ENCODE results near the gene TMPRSS3.
"Not testable (repeated sequence)": the region's sequence is repeated elsewhere in the genome, so short reads cannot be mapped to it uniquely, and the experiment has no call there.

The TMPRSS3 gene

DNA sequence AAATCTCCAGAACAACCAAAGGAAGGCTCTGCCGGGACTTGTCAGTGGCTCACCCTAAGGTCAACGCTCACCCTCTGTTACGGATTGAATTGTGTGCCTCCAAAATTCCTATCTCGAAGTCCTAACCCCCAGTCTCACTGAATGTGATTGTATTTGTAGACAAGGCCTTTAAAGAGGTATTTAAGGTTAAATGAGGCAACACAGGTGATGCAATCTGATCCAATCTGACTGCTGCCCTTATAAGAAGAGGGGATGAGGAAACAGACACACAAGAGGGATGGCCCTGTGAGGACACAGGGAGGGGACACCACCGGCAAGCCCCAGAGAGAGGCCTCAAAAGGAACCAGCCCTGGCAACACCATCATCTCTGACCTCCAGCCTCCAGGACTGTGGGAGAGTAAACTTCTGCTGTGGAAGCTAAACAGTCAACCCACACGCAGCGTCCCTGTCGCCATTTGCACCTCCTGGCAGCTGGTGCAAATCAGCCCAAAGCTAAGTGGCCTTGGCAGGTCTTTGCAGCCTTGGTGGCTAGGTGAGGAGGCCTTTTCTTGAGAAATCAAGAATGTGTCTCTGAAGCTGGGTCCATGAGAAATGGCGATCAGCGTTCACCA is 32.1 kb upstream of the TMPRSS3 start:
- DNase-seq: no peak

DNA sequence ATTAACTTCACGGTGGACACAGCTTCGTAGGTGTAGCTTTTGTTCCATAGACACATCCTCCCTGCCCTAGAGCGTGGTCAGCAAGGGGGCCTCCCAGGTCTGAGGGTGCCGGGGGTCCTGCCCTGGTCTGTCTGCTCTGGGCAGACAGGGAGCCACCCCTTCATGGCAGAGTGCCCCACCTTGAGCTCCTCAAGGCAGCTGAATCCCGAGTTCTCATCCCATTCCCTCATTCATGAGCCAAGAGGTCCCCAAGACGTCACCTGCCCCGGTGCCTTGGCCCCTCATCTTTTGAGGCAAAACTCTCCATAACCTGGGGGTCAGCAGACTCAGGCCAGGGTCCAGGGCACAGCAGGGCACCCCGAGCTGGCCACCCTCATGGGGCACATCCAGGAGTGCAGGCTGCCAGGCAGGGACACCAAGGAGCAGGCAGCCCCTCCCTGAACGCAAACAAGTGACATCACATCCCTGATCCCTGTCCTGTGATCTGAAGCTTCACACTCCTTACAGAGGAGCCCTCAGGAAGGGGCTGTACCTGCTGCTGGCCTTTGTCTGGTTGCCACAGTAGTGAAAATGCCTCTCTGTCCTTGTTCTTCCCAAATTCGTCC is 31.1 kb upstream of the TMPRSS3 start:
- DNase-seq: no peak

DNA sequence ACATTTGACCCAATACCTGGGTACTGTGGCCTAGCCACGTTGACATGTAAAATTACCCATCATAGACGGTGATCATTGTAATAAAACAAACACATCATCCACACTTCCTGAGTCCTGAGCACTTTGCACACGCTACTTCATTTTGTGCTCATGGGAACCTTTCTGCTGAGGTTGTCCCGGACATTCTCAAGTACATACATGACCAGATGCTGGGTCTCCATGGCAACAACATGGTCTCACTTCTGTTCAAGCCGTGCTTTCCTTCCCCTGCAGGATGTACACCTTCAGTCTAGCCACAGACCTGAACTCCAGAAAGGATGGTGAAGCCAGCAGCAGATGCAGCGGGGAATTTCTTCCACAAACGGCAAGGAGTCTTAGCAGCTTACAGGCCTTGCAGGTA is 30.6 kb upstream of the TMPRSS3 start:
- DNase-seq: no peak

DNA sequence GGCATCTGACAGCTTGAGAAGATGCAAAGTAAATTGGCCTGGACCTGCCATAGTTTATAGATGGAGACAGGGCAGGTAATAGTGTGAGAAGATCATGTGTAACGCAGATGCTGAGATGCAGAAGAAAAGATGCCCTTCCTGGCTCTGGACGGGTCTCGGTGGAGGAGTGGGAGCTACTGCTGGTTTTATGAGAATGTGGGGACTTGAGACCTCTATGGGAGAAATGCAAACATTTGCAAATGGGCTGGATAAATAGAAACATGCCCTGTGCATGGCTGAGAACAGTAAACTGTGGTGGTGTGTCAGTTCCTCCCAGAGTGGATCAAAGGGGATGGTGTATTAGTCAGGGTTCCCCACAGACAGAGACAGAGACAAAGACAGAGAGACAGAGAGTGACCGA is 29.7 kb upstream of the TMPRSS3 start:
- no peak for DNase-seq

DNA sequence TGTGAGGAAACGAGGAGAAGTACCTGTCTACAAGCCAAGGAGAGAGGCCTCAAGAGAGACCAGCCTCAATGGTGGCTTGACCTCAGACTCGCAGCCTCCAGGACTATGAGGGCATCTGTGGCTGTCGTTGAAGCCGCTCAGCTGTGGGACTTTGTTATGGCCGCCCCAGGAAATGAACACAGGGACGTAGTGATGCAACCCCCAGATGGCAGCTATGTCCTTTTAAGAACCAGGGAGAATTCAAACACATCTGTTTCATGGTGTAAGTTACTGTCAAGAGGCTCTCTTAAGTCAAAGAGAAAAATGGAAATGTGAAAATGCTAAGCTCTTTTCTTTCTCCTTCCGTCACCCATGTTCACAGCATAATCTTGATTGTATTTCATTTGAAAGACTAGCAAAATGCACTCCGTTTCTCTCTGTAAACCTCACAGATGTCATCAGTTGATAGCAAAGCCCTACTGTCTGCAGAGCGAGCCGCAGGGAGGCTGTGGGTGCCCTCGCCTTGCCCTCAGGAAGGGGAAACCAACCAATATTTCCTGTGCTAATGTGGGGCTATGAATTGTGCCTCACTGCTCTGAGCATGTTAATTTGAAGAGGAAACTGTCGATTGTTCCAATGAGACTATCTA is 29.2 kb upstream of the TMPRSS3 start:
- no peak for DNase-seq

DNA sequence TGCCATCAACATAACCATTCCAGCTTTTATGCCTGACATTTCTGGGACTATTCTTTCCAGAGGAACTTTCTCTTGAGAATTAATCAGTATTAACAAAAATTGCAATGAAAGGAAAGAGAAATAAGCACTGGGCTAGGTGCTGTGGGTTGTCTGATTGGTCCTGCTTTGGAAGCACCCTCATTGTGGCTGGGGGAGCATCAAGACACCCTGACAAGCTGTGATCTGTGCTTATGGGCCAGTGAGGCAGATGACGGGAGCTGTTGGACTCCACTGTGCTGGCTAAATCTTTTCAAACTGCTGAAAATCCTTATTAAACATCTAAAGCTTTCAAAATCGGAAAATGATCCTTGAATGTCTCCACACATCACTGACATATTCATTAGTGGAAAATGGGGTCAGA is 27.8 kb upstream of the TMPRSS3 start:
- no peak for DNase-seq

DNA sequence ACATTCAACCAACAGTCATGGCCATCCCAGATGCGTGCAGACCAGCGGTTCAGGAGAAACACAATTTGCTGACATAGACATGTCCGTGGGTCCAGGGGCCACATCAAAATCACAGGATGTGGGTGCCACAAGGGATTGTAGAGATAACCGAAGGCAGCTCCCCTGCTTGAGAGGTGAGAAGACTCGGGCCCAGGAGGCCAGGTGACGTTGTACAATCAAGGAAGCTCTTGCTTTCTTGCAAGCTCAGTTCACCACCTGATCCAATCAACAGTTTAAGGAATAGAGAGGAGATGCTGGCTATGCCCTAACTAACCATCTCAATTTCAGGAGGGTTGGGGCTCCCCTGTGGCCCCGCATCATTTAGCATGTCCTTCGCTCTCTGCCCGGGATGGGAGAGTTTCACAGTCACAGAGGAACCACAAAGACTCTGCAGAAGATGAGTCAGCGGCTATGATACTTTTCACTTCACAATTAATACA is 27.4 kb upstream of the TMPRSS3 start:
- DNase-seq: no peak

DNA sequence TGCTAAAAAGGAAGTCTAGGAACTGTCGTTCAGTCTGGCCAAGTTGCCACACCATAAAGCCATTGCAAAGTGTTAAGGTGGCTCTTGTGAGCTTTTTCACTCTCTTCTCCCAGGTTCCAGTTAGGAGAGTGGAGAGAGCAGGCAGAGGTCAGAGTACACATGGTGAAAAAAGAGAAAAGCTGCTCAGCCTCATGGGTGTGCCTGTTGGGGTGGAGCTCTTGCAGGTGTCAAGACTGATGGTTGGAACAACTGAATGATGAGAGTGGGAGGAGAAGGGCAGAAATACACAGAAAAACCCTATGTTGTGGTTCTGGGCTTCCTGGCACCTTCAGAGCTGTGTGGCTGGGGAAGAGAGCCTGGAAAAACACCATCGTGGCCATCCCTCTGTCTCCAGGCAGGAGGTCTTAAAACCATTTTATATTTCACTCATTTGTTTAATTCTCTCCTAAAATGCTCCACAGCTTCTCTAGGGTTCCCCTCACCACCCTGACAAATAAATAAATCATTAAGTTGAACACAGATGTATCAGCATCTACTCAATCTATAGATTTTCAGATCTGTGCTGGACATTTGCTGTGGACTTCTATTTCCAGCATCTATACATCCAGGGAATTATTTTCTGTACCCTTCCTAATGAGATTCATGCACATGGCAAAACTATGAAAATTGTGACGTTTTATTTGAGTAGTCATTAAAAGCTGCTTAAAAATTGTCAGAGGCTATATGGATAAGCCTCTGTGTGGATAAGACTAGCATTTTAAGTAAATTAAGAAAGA is 25.4 kb upstream of the TMPRSS3 start:
- no peak for DNase-seq

DNA sequence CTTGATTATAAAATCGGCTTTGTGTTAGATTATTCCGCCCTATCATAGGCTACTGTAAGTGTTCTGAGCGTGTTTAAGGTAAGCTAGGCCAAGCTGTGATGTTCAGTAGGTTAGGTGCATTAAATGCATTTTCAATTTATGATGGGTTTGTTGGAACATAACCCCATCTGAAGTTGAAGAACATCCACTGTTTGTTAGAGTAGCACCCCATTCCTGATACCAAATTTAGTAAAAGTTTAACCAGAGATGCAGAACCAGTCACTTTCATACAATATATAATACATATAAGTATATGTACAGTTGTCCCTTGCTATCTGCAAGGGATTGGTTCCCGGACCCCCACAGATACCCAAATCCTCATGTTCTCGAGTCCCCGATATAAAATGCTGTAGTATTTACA is 24.0 kb upstream of the TMPRSS3 start:
- no peak for DNase-seq

DNA sequence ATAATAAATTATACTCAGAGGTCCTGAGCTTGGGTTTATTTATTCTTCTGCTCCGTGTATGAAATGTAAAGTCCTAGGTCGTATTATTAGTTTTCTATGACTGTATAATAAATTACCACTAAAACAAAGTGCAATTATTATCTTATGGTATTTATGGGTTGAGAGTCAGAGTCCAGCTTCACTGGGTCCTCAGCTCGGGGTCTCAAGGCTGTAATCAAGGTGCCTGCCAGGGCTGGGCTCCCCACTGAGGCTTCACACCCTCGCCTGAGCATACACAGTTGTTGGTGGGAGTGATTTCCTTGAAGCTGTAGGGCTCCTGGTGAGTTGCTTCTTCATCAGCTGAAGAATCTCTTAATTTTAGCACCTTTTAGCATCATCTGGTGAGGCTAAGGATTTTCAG is 23.0 kb upstream of the TMPRSS3 start:
- no peak for DNase-seq

DNA sequence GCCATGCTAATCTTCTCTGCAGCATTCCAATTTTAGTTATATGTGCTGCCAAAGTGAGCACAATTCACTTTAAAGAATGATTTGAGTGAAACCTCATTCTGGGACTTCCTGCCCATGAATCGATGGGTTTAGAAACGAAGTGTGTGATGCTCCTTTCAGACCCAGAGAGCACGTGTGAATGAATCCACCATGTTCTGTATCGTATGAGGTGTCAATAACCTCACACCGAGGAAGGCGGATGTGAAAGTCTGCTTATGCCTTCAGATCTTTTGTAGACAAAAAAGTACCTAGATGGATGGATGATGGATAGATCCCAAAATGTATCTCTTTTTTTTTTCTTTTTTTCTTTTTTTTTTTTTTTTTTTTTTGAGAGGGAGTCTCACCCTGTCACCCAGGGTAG is 21.7 kb upstream of the TMPRSS3 start:
- DNase-seq: no peak

DNA sequence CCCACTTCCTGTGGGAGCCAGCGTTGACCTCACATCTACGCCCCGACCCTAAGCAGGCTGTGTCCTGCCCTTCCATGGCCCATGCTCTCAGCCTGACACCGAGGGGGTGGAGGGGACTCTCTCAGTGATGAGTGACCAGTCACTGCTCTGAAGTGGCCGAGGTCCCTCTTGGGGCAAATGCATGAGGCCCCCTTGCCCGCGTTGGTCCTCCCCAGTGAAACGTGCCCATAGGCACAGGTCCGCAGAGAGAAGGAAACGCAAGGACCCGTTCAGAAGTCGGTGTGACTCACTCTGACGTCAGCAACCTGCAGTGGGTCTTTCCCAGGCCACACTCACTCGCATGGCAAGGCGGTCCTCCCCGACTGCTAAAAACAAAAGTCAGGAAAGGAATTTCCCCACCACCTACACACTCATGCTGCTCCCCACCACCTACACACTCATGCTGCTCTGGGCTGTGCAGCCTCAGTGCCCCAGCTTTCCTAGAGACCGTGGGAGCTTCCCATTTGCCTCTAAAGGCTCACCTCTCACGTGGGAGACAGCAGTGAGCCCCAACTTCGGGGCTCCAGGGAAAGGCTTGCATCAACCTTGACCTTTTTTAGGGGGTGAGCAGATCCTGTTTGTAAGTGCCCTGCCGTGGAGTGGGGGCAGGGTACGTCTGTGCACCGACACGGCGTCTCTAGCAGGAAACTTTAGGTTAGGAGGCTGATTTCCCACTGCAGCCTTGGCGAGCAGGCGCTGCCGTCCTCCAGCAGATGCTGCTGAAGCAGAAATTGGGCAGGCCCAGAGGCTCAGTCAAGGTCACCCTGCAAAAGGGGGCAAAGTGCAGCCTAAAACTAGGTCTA is 19.3 kb upstream of the TMPRSS3 start:
- DNase-seq: no peak

DNA sequence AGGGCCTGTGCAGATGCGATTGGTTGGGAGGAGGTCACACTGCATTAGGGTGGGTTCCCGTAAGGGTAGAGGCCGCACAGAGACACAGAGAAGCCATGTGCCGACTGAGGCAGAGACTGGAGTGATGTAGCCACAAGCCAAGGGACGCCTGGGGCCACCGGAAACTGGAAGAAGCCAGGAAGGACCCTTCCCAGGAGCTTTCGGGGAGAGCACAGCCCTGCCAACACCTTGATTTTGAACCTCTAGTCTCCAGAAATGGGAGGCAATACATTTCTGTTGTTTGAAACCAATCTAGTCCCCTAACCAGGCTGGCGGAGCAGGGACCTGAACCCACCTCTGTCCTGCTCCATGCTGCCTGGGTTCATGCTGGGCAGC is 18.7 kb upstream of the TMPRSS3 start:
- DNase-seq: no peak

DNA sequence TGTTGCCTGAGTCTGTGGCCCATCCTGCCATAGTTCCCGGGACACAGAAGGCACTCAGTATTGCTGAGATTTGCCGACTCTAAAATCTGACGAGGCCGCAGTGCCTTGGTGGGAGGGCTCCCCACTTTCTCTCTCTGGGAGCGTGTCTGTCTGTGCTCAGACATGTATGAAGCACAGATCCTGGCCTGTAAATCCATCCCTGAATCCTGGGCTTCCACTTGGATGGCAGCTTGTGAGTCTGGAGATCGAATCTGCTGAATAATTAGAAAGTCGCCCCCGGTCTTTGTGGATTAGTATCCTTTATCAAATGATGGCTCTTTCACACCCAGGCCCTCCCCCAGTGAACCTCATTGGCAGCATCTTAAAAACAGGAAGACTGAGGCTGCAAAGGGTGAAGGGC is 18.2 kb upstream of the TMPRSS3 start:
- DNase-seq: no peak

DNA sequence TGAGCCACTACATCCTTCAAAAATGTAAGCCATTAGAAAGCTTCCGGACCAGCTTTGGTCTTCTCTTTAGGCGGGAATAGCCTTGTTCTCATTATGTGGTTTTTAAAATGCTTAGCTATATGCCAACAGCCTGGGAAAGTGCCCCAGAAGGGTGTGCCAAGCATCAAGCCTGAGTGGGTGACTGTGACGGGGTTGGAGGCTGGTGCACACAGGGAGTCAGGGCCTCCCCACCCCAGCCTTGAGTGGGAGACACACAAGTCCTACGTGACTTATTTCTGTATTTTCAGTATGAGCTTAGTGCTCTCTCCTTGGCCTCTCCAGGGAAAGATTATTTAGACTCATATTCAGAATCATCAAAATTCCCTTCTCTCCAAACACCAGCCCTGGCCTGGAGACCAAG is 17.6 kb upstream of the TMPRSS3 start:
- no peak for DNase-seq

DNA sequence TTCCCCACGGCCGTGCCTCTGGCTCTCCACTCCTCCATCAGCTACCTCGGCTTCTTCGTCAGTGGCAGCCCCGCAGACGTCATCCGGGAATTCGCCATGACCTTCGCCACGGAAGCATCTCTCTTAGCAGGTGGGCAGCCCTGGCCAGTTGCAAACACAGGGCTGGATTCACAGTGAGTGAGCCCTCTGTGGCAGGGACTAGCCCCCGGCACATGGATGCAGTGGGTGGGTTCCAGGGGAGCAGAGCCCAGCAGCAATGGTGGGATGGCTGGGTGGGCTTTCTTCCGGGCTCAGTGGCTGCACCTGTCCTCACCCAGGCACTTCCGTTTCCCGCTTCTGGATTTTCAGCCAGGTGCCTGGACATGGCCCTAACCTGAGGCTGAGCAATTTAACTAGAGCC is 17.2 kb upstream of the TMPRSS3 start:
- DNase-seq: no peak

DNA sequence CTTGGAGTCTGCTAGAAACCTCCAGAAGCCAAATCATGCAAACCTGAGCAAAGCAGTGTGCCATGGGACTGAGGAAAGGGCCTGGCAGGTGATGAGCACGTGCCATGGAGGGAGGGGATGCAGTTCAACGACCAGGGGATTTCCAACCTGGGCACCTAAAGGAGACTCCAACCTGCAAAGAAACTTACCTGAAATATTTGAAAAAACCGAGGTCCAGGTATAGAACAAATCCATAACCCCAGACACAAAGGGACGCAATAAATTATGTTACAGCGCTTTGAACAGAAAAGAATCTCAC is 16.7 kb upstream of the TMPRSS3 start:
- no peak for DNase-seq

DNA sequence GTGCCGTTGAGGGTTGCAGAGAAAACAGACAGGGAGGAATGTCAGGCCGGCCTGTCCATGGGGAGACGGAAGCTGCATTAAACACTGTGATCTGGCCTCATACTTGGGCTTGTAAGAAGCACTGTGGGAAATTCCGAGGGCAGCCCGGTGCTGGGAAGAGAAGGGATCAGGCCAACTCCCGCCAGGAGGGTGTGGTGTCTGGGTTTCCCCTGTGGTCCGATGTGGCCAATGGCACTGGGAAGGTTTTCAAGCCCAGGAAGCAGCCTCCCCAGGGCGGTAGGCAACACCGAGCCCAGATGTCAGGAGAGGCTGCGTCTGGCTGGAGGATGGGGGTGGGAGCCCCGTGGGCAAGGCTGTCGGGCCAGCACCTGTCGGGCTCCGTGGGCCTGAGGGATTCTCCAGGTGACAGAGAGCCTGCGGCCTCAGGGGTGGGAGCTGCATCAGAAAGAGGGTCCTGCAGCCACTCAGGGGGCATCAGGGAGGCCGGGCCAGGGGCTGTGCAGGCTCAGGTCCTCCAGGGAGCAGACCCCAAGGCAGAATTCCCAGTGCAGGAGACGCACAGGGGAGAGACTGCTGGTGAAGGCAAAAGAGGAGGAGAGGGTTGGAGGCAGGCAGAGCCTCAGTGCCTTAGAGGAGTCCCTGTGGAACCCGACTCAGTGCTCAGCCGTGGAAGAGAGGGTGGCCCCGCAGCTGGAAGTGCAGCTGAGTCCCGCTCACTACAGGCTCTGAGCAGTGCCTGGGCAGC is 16.2 kb upstream of the TMPRSS3 start:
- no peak for DNase-seq

DNA sequence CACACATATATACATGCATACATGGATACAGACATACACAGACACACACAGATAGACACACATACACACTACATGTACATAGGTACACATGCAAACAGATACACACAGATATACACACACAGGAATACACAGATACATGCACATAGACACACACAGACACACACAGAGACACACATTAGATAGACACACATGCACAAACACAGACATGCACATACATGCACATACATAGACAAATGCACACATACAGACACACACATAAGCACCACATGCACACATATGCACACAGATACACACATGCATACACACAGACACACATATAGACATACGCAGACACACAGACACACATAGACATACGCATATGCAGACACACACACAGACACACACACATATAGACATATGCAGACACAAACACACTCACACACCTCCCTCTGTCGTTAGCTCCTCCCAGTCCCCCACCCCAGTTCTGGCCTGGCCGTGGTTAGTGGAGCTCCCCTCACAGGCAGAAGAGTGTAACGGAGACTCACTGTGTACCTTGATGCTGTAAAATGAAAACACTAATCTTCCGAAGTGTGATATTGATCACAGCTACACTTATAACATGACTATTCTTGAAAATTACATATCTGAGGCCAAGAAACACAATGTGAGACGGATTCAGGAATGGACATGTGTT is 15.5 kb upstream of the TMPRSS3 start:
- no peak for DNase-seq

DNA sequence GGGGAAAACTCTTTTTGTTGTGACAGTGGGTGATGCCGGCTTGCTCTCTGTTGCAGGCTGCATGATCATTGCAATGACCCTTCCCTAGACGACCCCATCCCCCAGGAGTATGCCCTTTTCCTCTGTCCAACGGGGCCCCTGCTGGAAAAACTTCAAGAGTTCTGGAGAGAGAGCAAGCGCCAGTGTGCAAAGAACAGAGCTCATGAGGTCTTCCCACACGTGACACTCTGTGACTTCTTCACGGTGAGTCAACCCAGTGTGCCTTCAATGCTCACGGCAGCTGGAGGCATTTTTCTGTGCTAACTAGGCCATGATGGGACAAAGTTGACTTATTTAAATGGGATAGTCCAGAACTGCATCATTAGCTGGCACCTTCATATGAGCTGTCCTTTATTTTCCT is 13.5 kb upstream of the TMPRSS3 start:
- no peak for DNase-seq

DNA sequence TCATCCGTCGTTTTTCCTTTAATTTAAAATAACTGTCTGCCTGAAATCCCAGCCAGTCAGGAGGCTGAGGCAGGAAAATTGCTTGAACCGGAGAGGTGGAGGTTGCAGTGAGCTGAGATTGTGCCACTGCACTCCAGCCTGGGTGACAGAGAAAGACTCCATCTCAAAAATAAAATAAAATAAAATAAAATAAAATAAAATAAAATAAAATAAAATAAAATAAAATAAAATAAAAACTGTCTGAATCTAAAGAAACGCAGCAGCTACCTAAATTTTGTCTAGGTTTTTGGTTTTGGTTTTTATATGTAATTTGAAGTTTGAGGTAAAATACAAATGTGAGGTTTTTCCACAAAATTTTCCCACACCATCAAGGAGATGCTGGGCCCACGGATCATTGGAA is 12.9 kb upstream of the TMPRSS3 start:
- DNase-seq: not testable (repeated sequence)

DNA sequence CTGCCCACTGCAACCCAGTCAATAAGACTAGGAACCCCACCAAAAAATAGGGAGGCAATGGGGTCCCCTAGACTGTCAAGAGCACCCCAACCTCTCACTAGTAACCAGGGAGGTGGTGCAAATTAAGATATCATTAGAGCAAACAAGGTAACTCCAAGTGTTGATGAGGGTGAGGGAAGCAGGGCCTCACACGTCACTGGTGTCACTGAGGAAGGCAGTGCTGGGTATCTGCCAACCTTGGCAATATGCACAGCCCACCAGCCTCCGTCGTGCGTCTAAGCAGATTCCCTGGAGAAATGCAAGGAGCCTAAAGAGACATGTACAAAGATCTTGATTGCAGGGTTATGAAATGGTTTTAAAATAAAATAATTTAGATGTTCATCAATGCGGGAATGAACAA is 11.6 kb upstream of the TMPRSS3 start:
- DNase-seq: no peak

Data from NCI-H2227 treated with DMSO at 0.1 percent for 48 hours (cell line).